HG03103 (cell line): ENCODE measurements around the gene PRPS1L1.

Experiments used
- ATAC-seq: cut with Tn5 transposase; IDR thresholded peaks from one replicate; pipeline ENCODE4 v1.9.1; 2021; ENCODE audit warnings: low read depth; ENCODE audit not compliant: unreplicated experiment

PRPS1L1 gene

DNA sequence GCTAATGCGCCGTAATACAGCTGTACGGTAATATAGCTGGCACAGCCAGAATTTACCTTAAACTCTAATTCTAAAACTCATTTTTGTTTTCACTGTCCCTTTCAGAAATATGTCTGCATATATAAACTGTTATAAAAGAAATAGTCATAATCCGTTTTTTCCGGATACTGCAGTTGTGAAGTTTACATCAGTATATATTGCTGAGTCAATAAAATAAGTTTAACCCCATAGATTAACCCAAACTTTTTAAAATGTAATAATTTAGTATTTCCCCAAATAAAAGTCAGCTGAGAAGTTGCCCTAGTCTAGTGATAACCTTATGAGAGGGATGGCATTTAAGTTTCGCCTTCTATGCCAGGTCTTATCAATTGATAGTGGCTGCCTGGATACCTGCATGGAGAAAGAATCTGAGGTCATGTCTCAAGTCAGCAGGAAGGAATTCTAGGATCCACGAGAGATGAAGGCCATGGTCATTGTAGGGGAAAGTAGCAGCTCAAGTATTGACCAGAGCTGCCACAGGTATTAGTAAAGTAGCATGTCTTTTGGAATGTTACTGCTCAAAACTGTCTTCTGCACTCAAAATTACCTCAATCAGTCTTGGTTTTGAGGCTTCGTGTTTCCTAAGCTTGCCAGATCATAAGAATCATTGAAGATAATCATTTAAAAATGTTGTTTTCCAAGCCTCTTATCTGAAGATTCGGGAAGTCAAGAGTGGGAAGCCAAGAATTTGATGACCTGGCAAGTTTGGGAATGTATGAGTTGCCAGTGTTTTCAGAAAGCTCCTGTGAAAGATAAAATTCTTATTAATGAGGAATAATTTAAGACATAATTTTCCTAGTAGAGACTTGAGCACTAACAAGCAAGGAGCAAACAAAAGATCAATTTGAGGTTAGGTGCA is 10.8 kb downstream of the PRPS1L1 start:
- no peak for ATAC-seq

DNA sequence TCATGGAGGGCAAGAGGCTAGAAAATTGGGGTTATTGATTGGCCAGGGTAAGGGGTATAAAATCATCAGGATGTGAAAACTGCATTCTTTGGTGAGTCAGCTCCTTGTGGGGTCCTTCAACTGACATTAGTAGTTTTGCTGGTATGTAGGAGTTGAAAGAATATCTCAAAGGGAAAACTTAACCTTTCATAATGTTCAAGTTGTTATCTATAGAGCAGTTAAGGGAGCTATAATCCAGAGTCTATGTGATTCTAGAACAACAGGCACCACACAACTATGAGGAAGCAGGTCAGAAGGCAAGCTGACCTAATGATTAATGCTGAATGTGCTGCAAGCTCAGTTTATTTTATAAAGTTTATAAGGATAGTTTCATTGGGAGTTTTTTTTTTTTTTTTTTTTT is 13.7 kb downstream of the PRPS1L1 start:
- ATAC-seq: no peak

GRCh38 chr7:18004372-18004771 is 23.3 kb downstream of the PRPS1L1 start:
- no peak for ATAC-seq

DNA sequence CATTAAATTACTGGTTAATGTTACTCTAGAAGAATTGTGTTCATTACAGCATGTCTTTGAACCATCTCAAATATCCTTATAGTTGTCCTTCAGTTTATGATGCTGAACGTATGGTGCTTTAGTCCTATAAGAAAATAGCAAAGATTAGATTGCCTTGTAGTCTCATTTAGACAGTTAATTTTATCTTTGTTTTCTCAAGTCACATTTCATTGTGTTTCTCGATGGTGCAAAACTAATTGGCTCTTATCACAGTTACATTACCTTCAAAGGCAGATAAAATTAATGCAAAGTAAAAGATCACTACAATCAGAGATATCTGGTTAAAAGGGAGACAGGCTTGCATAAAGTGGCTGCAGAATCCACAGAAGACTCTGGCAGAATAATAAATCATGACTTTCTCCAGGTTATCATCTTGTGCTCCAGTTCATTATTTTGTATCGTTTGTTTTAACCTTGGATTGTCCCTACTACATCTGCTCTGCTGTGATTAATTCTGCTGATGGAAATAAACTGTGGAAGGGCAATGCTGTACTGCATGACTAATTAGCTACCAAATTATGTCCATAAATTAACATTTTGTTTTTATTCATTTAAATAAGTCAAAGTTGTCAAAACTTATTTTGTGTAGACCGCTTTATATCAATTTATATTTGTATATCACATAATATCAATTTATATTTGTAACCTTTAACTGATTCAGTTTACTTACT is 24.2 kb downstream of the PRPS1L1 start:
- no peak for ATAC-seq

- no peak for ATAC-seq
These were observed 29.0 kb downstream of the PRPS1L1 start for GRCh38 chr7:17998692-17999091.

GRCh38 chr7:17996442-17997223 is 31.0 kb downstream of the PRPS1L1 start:
- no peak for ATAC-seq

DNA sequence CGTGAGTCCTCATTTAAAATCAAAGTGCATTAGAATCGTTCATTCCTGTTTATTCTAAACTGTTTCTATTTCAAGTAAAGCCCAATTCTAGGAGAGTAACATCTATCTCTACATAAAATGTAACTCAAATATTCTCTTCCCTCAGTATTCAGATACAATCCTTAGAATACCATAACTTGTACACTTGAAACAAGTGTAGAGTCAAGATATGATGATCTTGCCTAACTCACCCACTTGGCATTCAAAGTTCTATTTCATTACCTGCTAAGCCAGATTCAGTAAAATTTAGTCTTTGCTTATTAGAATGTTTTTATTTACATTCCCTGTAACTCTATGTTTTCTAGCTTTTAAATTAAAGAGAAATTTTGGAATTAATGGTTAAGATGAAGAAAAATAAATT is 31.6 kb downstream of the PRPS1L1 start:
- no peak for ATAC-seq

DNA sequence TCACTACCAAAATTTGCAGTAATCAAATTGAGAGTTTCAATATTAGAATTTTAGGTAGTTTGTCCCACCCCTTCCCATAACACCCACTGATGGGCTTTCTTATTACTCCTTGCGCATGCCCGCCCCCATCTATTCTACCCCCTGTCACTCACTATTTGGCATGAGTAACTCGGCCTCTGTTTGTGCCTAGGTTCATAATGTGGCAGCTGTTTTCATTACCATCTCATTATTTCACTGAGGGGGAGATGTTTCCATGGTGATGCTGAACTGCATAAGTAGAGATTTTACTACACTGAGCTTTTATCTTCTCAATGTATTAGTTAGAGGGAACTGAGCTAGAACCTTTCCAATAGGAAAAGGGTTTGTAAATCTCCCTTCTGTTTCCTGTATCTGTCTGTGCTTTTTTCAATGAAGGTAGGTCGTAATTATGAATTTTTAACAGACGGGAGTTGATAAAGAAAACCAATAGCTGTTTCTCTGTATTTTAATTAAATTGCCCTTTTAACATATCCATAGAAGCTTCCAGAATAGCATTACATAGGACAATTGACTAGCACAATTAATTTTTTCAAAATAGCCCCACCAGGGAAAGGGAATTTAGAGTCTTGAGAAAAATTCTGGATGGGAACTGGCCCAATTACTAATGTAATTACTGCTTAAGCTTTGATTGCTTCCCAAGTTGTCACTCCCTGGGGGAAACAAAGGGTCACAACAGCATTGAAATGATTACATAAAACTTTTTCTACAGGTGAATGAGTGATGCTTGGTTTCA is 33.4 kb downstream of the PRPS1L1 start:
- no peak for ATAC-seq

- ATAC-seq: no peak
These were observed 35.6 kb downstream of the PRPS1L1 start for GRCh38 chr7:17991866-17992648.

DNA sequence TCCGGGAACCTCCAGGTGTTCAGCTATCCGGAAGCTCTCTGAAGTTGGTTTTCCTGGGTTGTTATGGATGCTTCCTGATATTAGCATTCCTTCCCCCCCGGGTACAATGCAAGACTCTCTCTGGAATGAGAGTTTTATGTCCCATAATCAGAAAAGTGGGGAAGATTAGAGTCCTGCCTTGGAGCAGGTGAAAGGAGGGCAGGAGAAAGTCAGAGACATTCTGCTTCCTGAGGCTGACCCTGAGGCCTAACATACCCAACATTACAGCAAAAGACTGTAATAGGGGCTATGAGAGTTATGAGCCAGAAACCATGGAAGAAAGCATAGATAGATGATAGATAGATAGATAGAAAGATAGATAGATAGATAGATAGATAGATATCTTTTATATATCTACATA is 36.9 kb downstream of the PRPS1L1 start:
- ATAC-seq: no peak

GRCh38 chr7:17989546-17989945 is 38.1 kb downstream of the PRPS1L1 start:
- ATAC-seq: no peak

GRCh38 chr7:17988858-17989257 is 38.8 kb downstream of the PRPS1L1 start:
- ATAC-seq: no peak

DNA sequence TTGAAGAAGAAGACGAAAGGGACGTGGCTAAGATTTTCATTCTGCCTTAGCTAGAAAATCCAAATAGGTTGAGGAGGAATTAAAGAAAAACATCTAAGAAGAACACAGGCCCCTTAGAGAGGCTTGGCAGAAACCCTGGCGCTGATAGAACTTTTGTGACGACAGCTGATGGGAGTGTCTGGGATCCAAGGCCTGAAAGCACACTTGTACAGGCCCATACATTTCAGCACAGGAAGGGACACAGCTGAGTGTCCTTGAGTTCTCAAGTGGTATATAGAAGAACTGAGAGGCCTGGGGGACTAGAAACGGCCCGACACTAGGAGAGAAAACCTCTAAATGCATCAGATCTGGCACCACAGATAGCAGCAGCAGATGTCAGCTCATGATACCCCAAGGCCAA is 39.5 kb downstream of the PRPS1L1 start:
- no peak for ATAC-seq

DNA sequence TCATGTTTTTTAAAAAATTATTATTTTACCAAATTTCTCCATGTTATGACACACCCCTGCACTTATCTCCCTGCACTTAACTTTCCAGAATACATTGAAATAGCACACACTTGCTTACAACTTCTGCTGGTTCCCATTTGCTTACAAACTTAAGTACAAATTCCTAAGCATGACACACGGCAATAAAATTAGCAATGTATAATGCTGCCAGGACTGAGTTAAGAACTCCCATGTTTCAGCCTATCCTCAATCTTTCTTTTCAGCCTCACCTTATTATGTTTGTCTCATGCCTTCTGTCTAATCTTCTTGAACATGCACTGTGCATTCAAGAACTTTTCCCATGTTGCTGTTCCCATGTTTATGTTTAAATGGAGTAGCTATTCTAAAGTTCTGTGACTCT is 40.8 kb downstream of the PRPS1L1 start:
- ATAC-seq: no peak

GRCh38 chr7:17985473-17986239 is 42.0 kb downstream of the PRPS1L1 start:
- ATAC-seq: no peak

- no peak for ATAC-seq
These were observed 43.4 kb downstream of the PRPS1L1 start for GRCh38 chr7:17984288-17984687.

DNA sequence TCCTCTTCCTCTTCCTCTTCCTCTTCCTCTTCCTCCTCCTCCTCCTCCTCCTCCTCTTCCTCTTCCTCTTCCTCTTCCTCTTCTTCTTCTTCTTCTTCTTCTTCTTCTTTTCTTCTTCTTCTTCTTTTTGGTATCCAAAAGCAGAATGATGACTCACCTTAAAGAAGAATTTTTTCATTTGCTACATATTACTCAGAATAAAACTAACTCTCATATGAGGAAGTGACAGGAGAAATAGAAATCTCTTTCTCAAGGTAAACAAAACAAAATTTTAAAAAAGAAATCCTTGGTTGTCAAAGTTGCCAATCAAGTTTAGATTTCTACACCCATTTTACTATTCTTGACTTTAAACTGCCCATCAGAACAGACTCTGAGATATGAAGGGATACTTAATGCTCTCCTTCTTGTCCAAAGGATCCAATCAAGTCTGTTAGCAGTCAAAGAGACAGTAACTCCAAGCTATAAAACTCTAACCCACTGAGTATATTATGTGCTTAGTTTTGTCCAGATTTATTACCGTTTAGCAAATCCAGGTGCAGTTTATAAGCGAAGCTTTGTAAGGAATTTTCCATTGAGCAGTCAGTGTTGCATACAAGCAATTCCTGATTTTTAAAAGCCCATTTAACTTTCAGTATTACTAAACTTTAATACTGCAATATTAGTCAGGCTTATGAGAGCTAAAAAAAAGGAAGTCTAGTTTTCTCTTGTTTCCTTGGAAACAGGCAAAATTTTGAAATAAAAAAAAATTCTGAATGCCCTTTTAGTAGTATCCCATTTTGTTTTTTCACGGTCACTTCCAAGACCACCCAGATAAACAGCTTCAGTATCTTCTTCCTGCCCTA is 44.2 kb downstream of the PRPS1L1 start:
- ATAC-seq: no peak

- no peak for ATAC-seq
These were observed 50.7 kb downstream of the PRPS1L1 start for GRCh38 chr7:17976952-17977351.
